HCT116 (cell line): ENCODE measurements around the gene ABLIM1. TPM values are rescaled to one million over a fixed set of nuclear protein-coding genes. Genes with fewer than 3 reads are reported as not detected.

ENCODE experiments used
- ATAC-seq: fragments of 200-7000 bp; cut with Tn5 transposase; 2 replicates; pipeline ENCODE4 v1.9.1; 2020; ENCODE audit warnings: mild to moderate bottlenecking, moderate library complexity
- BruUV-seq: library from RNA; stranded (reverse); fragments of 400-500 nt; replicated peaks from 2 replicates; lab custom pipeline; 2021; lab: Mats Ljungman, UMichigan
- CTCF ChIA-PET: fragments of 300-600 bp; sonication (Branson Sonifier 250); formaldehyde crosslinking; loops from one replicate; lab custom pipeline; 2021; ENCODE audit warnings: antibody characterized with exemption; lab: Charles Lee
- POLR2A ChIA-PET: fragments of 300-600, 350-600 bp; sonication (Branson Sonifier 250); formaldehyde crosslinking; loops from one replicate; lab custom pipeline; 2021; ENCODE audit warnings: antibody characterized with exemption; lab: Charles Lee
- RAD21 ChIA-PET, 2 experiments: fragments of 300-600 bp; sonication (Branson Sonifier 250); formaldehyde crosslinking; loops; one replicate each; lab custom pipeline; 2023; ENCODE audit warnings: low total read pairs in 2 of 2; ENCODE audit not compliant: uncharacterized antibody in 2 of 2, unreplicated experiment in 2 of 2, low non-redundant PET in 1 of 2; lab: Charles Lee
- DNase-seq: peaks from one replicate; pipeline ENCODE4 v3.0.0-alpha.2; 2010; ENCODE audit warnings: low read depth, low spot score
- H2AFZ ChIP-seq: fragments of 200-600 bp; shearing (Covaris generic), sonication (generic); 2 replicates; pipeline ENCODE4 v1.6.1; 2017; ENCODE audit warnings: low read depth, mixed run types, mixed read lengths, antibody characterized with exemption, low read length; ENCODE audit not compliant: poor library complexity, severe bottlenecking
- H3K27ac ChIP-seq: 2 replicates; pipeline ENCODE4 v1.5.1; 2012; ENCODE audit warnings: low read depth, low read length
- H3K27me3 ChIP-seq: fragments of 200-600 bp; sonication (generic); 2 replicates; pipeline ENCODE4 v1.6.1; 2016; ENCODE audit warnings: mixed run types, low read length, mixed read lengths; ENCODE audit not compliant: insufficient read depth
- H3K36me3 ChIP-seq, 2 experiments: fragments of 200-500 bp in 1 of 2; fragments of 200-600 bp in 1 of 2; sonication (Bioruptor generic) in 1 of 2; sonication (generic) in 1 of 2; 2 replicates each; pipeline versions ENCODE4 v1.5.1 to v1.6.1; 2014 to 2016; ENCODE audit warnings: low read length in 2 of 2, inconsistent platforms in 1 of 2, mixed read lengths in 1 of 2, mixed run types in 1 of 2; ENCODE audit not compliant: insufficient read depth in 2 of 2, control insufficient read depth in 1 of 2
- H3K4me1 ChIP-seq, 2 experiments: fragments of 200-600 bp in 1 of 2; sonication (generic) in 1 of 2; 2 replicates each; pipeline versions ENCODE4 v1.5.1 to v1.6.1; 2012 to 2017; ENCODE audit warnings: low read length in 2 of 2, inconsistent platforms in 1 of 2, mild to moderate bottlenecking in 1 of 2, mixed read lengths in 1 of 2, mixed run types in 1 of 2, moderate library complexity in 1 of 2; ENCODE audit not compliant: insufficient read depth in 2 of 2, control insufficient read depth in 1 of 2
- H3K4me2 ChIP-seq: fragments of 200-600 bp; sonication (generic); 2 replicates; pipeline ENCODE4 v1.6.1; 2017; ENCODE audit warnings: mixed run types, low read length, mixed read lengths
- H3K4me3 ChIP-seq, 2 experiments: fragments of 200-600 bp in 1 of 2; sonication (generic) in 1 of 2; replicated peaks in 1 of 2; 2 replicates each; pipeline ENCODE4 v1.5.1; 2011 to 2016; ENCODE audit warnings: low read length in 2 of 2, control low read depth in 1 of 2, low read depth in 1 of 2, mild to moderate bottlenecking in 1 of 2, mixed read lengths in 1 of 2, mixed run types in 1 of 2
- H3K79me2 ChIP-seq: fragments of 200-600 bp; sonication (generic); 2 replicates; pipeline ENCODE4 v1.6.1; 2017; ENCODE audit warnings: mild to moderate bottlenecking, mixed run types, low read length, moderate library complexity, mixed read lengths; ENCODE audit not compliant: insufficient read depth
- H3K9ac ChIP-seq: fragments of 200-600 bp; sonication (generic); 2 replicates; pipeline ENCODE4 v1.6.1; 2016; ENCODE audit warnings: low read length, mixed read lengths
- H3K9me2 ChIP-seq: fragments of 200-600 bp; sonication (generic), shearing (Covaris generic); 2 replicates; pipeline ENCODE4 v1.6.1; 2017; ENCODE audit warnings: mixed run types, mild to moderate bottlenecking, moderate library complexity; ENCODE audit not compliant: insufficient read depth
- H3K9me3 ChIP-seq, 2 experiments: fragments of 200-500 bp in 1 of 2; fragments of 200-600 bp in 1 of 2; sonication (Bioruptor generic) in 1 of 2; sonication (generic) in 1 of 2; 2 replicates each; pipeline ENCODE4 v1.6.1; 2014 to 2017; ENCODE audit warnings: low read length in 2 of 2, mixed read lengths in 2 of 2, inconsistent platforms in 1 of 2, low read depth in 1 of 2, mild to moderate bottlenecking in 1 of 2, mixed run types in 1 of 2, moderate library complexity in 1 of 2; ENCODE audit not compliant: control insufficient read depth in 1 of 2, insufficient read depth in 1 of 2
- H4K20me1 ChIP-seq: fragments of 200-600 bp; sonication (generic), shearing (Covaris generic); 2 replicates; pipeline ENCODE4 v1.6.1; 2017; ENCODE audit warnings: mixed run types, mild to moderate bottlenecking, moderate library complexity; ENCODE audit not compliant: insufficient read depth
- ATF3 ChIP-seq: IDR thresholded peaks from 2 replicates; pipeline ENCODE4 v1.6.1; 2012
- EGR1 ChIP-seq: IDR thresholded peaks from 2 replicates; pipeline ENCODE4 v1.6.1; 2012; ENCODE audit warnings: low read depth
- EZH2phosphoT487 ChIP-seq: fragments of 200-600 bp; IDR thresholded peaks from 2 replicates; pipeline ENCODE4 v1.6.1; 2018; ENCODE audit warnings: antibody characterized with exemption, borderline replicate concordance
- POLR2A ChIP-seq: IDR thresholded peaks from 2 replicates; pipeline ENCODE4 v1.7.0; 2011; ENCODE audit warnings: borderline replicate concordance; ENCODE audit not compliant: insufficient read depth, insufficient read length; ENCODE audit errors: extremely low read depth
- TCF7L2 ChIP-seq: IDR thresholded peaks from 2 replicates; pipeline ENCODE4 v1.7.0; 2011; ENCODE audit warnings: borderline replicate concordance, inconsistent platforms; ENCODE audit not compliant: insufficient read depth, insufficient read length; ENCODE audit errors: extremely low read depth
- intact Hi-C: fragments of 100-400 bp; cut with micrococcal nuclease; formaldehyde crosslinking; loops from 2 replicates; pipeline ENCODE4 v1.10.0; 2022
- total RNA-seq: library from RNA; stranded (reverse); gene quantifications from one replicate; pipeline ENCODE4 v1.2.1, GENCODE V29; 2021; ENCODE audit not compliant: unreplicated experiment
- TF ChIP-seq, protein P1 (sequence below), 3 experiments: fragments of 200-600 bp in 1 of 3; sonication (generic) in 1 of 3; IDR thresholded peaks in 2 of 3; conservative IDR thresholded peaks in 1 of 3; 2 replicates each; pipeline ENCODE4 v1.5.1; 2012 to 2017; ENCODE audit warnings: low read depth in 2 of 3, low read length in 2 of 3, antibody characterized with exemption in 1 of 3, borderline replicate concordance in 1 of 3, control low read depth in 1 of 3, mild to moderate bottlenecking in 1 of 3, mixed read lengths in 1 of 3, mixed run types in 1 of 3, moderate library complexity in 1 of 3; ENCODE audit not compliant: insufficient read depth in 1 of 3
- TF ChIP-seq, protein P2 (sequence below): IDR thresholded peaks from 2 replicates; pipeline ENCODE4 v1.6.1; 2012
- TF ChIP-seq, protein P3 (sequence below): IDR thresholded peaks from 2 replicates; pipeline ENCODE4 v1.6.1; 2011; ENCODE audit warnings: mild to moderate bottlenecking, low read length, moderate library complexity; ENCODE audit not compliant: insufficient replicate concordance; ENCODE audit errors: extremely low read depth

Gene ABLIM1
- total RNA-seq, 1 experiment from 2014 or later = 96.2 TPM

GRCh38 chr10:114458955-114459354, 199.1 kb downstream of the ABLIM1 start (continued):
- TF ChIP-seq TCF7L2 = no peak
- no peak for TF ChIP-seq EZH2phosphoT487

- no peaks in the 10 kb centered on the region for H3K9me2 ChIP-seq
- POLR2A ChIA-PET = no interaction called here
- no peak overlapping the region for H3K9ac ChIP-seq
- RAD21 ChIA-PET = interaction anchor here (1.7 to 2.2 kb wide), 2 partner anchors 154 to 155 kb away, joined by 13 to 24 read pairs; no protein-coding TSS in a partner anchor
- H4K20me1 ChIP-seq = no peaks in the 10 kb centered on the region
- H3K27me3 ChIP-seq = no peaks in the 10 kb centered on the region
- H3K9me3 ChIP-seq = no peaks in the 10 kb centered on the region
- H3K79me2 ChIP-seq = no peaks in the 10 kb centered on the region
- no peak for ATAC-seq
- peaks cover 0 to 3% of the 10 kb centered on the region in 2 experiments; a peak in 1 of 4 replicates for H3K36me3 ChIP-seq
- 0 out of 4 replicates have a peak, but pooled peaks cover 0 to 5% of the 10 kb centered on the region in 2 experiments for H3K4me1 ChIP-seq
- intact Hi-C loops = loop anchor here (10.0 kb wide), 1 partner anchor 754 kb away; no protein-coding TSS in a partner anchor
- no peak overlapping the region for H3K4me2 ChIP-seq
- no peak overlapping the region for H3K4me3 ChIP-seq
- H3K27ac ChIP-seq = no peak overlapping the region
- TF ChIP-seq EGR1 = no peak
- TF ChIP-seq, protein P1, sequence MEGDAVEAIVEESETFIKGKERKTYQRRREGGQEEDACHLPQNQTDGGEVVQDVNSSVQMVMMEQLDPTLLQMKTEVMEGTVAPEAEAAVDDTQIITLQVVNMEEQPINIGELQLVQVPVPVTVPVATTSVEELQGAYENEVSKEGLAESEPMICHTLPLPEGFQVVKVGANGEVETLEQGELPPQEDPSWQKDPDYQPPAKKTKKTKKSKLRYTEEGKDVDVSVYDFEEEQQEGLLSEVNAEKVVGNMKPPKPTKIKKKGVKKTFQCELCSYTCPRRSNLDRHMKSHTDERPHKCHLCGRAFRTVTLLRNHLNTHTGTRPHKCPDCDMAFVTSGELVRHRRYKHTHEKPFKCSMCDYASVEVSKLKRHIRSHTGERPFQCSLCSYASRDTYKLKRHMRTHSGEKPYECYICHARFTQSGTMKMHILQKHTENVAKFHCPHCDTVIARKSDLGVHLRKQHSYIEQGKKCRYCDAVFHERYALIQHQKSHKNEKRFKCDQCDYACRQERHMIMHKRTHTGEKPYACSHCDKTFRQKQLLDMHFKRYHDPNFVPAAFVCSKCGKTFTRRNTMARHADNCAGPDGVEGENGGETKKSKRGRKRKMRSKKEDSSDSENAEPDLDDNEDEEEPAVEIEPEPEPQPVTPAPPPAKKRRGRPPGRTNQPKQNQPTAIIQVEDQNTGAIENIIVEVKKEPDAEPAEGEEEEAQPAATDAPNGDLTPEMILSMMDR (IDR thresholded peaks at IDR 0.05 in 2 of 3, conservative IDR thresholded peaks at IDR 0.05 in 1 of 3; ENCODE audit: borderline replicate concordance in 1 of 3, insufficient read depth in 1 of 3, low read depth in 2 of 3, low read length in 2 of 3) = no peak
- no peak for TF ChIP-seq TCF7L2
- TF ChIP-seq, protein P2, sequence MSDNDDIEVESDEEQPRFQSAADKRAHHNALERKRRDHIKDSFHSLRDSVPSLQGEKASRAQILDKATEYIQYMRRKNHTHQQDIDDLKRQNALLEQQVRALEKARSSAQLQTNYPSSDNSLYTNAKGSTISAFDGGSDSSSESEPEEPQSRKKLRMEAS = no peak
- TF ChIP-seq ATF3 = no peak
- no peak for TF ChIP-seq POLR2A
- TF ChIP-seq, protein P3, sequence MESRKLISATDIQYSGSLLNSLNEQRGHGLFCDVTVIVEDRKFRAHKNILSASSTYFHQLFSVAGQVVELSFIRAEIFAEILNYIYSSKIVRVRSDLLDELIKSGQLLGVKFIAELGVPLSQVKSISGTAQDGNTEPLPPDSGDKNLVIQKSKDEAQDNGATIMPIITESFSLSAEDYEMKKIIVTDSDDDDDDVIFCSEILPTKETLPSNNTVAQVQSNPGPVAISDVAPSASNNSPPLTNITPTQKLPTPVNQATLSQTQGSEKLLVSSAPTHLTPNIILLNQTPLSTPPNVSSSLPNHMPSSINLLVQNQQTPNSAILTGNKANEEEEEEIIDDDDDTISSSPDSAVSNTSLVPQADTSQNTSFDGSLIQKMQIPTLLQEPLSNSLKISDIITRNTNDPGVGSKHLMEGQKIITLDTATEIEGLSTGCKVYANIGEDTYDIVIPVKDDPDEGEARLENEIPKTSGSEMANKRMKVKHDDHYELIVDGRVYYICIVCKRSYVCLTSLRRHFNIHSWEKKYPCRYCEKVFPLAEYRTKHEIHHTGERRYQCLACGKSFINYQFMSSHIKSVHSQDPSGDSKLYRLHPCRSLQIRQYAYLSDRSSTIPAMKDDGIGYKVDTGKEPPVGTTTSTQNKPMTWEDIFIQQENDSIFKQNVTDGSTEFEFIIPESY = no peak
- TF ChIP-seq, all 23 proteins: peak for 0
- BruUV-seq = no TSS peak
- no peak for DNase-seq
- no peak overlapping the region for H2AFZ ChIP-seq
- CTCF ChIA-PET = interaction anchor here (0.8 to 4.1 kb wide), 16 partner anchors 11 to 672 kb away, joined by 3 to 95 read pairs (median 4); no protein-coding TSS in a partner anchor
Measured at GRCh38 chr10:114458216-114458920, 199.7 kb downstream of the ABLIM1 start.
